ENCODE measurements around the gene TMPRSS9.

- TF ChIP-seq CTCF (IDR thresholded peaks at IDR 0.05): no peak
- TF ChIP-seq POLR2A (IDR thresholded peaks at IDR 0.05): peak in 1 of 2 donors; percentile 54
These were observed 67.6 kb downstream of the TMPRSS9 start, which contains the start of gene TIMM13 for GRCh38 chr19:2427429-2428320.

Data from heart left ventricle (tissue), 13 donors.